Upper lobe of left lung (tissue), 6 donors: ENCODE measurements around the gene BAG5. TPM values are rescaled to one million over a fixed set of nuclear protein-coding genes. Genes with fewer than 3 reads are reported as not detected.

Experiments used
- ATAC-seq, 2 donors: fragments of 200-7000 bp; cut with Tn5 transposase; one replicate each; pipeline ENCODE4 v1.9.1; 2022; ENCODE audit warnings: mild to moderate bottlenecking in 2 of 2, moderate library complexity in 2 of 2; ENCODE audit not compliant: low FRiP score in 2 of 2
- DNase-seq, 2 donors: peaks; one replicate each; pipeline ENCODE4 v3.0.0-alpha.2; 2019 to 2020
- H3K27ac ChIP-seq, 4 donors: fragments of 200-600 bp; sonication (generic); one replicate each; pipeline ENCODE4 v1.5.1; 2016 to 2019
- H3K27me3 ChIP-seq, 4 donors: fragments of 200-600 bp; sonication (generic); one replicate each; pipeline ENCODE4 v1.5.1; 2017 to 2019
- H3K36me3 ChIP-seq, 4 donors: fragments of 200-600 bp; sonication (generic); one replicate each; pipeline ENCODE4 v1.5.1; 2016 to 2019
- H3K4me1 ChIP-seq, 4 donors: fragments of 200-600 bp; sonication (generic); one replicate each; pipeline ENCODE4 v1.5.1; 2018 to 2019
- H3K4me3 ChIP-seq, 4 donors: fragments of 200-600 bp; sonication (generic); one replicate each; pipeline ENCODE4 v1.5.1; 2017 to 2019; ENCODE audit warnings: mild to moderate bottlenecking in 2 of 4, moderate library complexity in 1 of 4
- H3K9me3 ChIP-seq, 4 donors: fragments of 200-600 bp; sonication (generic); one replicate each; pipeline ENCODE4 v1.5.1; 2018 to 2019
- EP300 ChIP-seq, 4 donors: sonication (generic); formaldehyde crosslinking; IDR thresholded peaks; one replicate each; pipeline ENCODE4 v1.5.1; 2017; ENCODE audit warnings: antibody characterized with exemption in 4 of 4, control low read depth in 2 of 4
- POLR2A ChIP-seq, 4 donors: fragments of 450-650 bp; IDR thresholded peaks; one replicate each; pipeline ENCODE4 v1.5.1; 2016 to 2017; ENCODE audit warnings: antibody characterized with exemption in 4 of 4, mild to moderate bottlenecking in 2 of 4
- POLR2AphosphoS5 ChIP-seq, 2 donors: sonication (generic); formaldehyde crosslinking; IDR thresholded peaks; one replicate each; pipeline ENCODE4 v1.5.1; 2017; ENCODE audit warnings: antibody characterized with exemption in 2 of 2
- WGBS, 2 donors: methylation state at CpG; one replicate each; pipeline ENCODE4 v1.1.5; 2017 to 2018; 5-methylcytosine and 5-hydroxymethylcytosine counted together
- total RNA-seq, 6 donors: library from RNA; depleted of rRNA in 4 of 6; stranded (reverse); fragments of >200 nt in 4 of 6; gene quantifications; one replicate each; pipeline versions ENCODE4 v1.1.0 to v1.2.1, GENCODE V29; 2016 to 2021
- TF ChIP-seq, protein P1 (sequence below), 6 experiments: fragments of 450-650 bp in 4 of 6; fragments of 200-600 bp in 2 of 6; sonication (generic) in 2 of 6; IDR thresholded peaks; one replicate each; pipeline ENCODE4 v1.5.1; 2016 to 2019; ENCODE audit warnings: antibody characterized with exemption in 6 of 6
- donor health status: DM: no; HTN: no; CAD: no; lungs with moderate emphysema.
- donor health status: DM: no; HTN: yes; CAD: no; lungs with severe emphysema.

The BAG5 gene
- total RNA-seq, 6 donors from 2014 or later: 12.6 to 36.9 (median 27.1) TPM

DNA sequence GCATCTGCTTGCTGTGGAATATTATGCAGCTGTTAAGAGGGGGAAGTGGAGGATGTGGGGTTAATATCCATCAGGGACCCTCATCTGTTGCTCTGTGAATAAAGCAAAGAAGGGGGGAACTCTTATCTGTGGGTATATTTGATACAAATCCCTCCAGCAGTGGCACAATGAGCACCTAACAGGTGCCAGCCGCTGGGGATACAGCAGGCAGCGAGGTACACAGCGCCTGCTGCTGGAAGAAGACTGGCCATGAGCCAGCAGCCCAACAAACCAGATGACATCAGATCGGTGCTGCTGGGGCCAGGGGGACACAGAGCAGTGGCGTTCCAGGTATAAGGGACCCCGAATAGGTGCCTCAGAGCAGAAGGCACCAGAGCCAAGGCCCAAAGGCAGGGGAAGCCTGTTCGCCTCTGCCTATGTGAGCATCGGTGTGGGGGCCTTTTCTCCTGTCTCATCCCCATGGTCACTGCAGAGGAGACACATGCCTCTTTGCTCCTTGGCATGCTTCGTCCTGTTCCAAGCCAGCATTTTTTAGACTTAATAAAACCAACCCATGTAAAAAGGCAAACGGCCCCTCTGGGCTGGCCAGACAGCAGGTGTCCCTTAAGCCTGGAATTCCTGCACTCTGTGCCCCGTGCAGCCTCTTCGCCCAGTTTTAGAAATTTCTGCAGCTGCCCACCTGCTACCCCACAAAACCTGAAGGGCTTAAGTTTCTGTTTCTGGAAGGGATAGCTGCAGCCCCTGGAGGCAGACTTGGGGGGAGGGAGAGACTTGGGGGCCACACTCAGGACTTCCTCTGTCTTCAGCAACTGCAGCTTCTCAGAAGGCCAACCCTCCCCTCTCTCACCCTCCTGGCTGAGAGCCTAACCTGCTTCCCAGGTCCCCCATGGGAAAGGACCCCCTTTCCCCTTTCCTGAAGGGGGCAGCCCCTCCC lies 38.2 kb downstream of the BAG5 start:
- Histone ChIP-seq H3K36me3 (no peaks in the 10 kb centered on the region), H3K4me1 (peaks cover 49 to 71% (median 54%) of the 10 kb centered on the region in 4 donors), H3K4me3 (no peak overlapping the region), H3K9me3 (no peaks in the 10 kb centered on the region), H3K27ac (peak overlapping the region in 1 of 4 donors; percentile 34), H3K27me3 (peaks cover 0 to 20% (median 11%) of the 10 kb centered on the region in 4 donors)
- WGBS, 2 donors: 74 to 82% methylated on average over 8 to 12 of the region's 12 CpGs
- DNase-seq: no peak
- TF ChIP-seq EP300 (IDR thresholded peaks at IDR 0.05) (no peak), POLR2AphosphoS5 (IDR thresholded peaks at IDR 0.05) (no peak), POLR2A (IDR thresholded peaks at IDR 0.05) (no peak)
- TF ChIP-seq, protein P1, sequence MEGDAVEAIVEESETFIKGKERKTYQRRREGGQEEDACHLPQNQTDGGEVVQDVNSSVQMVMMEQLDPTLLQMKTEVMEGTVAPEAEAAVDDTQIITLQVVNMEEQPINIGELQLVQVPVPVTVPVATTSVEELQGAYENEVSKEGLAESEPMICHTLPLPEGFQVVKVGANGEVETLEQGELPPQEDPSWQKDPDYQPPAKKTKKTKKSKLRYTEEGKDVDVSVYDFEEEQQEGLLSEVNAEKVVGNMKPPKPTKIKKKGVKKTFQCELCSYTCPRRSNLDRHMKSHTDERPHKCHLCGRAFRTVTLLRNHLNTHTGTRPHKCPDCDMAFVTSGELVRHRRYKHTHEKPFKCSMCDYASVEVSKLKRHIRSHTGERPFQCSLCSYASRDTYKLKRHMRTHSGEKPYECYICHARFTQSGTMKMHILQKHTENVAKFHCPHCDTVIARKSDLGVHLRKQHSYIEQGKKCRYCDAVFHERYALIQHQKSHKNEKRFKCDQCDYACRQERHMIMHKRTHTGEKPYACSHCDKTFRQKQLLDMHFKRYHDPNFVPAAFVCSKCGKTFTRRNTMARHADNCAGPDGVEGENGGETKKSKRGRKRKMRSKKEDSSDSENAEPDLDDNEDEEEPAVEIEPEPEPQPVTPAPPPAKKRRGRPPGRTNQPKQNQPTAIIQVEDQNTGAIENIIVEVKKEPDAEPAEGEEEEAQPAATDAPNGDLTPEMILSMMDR (IDR thresholded peaks at IDR 0.05): no peak
- no peak for ATAC-seq

DNA sequence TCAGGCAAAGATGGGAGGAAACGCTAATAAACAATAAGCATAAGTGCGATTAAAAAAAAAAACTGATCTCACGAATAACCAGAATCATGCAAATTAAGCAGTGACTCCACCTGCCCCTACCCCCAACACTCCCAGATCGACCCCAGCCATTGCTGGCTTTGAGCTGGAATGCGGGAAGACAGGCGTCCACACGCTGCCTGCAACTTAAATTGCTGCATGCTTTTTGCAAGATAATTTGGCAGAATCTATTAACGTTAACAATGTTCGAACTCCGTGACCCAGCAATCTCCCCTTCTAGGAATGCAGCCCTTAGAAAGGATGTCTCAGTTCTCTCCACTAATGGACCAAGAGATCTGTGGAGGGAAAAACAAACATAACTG lies 38.9 kb downstream of the BAG5 start:
- Histone ChIP-seq H3K4me1 (peaks cover 54 to 74% (median 60%) of the 10 kb centered on the region in 4 donors), H3K9me3 (no peaks in the 10 kb centered on the region), H3K36me3 (no peaks in the 10 kb centered on the region), H3K27ac (no peak overlapping the region), H3K27me3 (peaks cover 0 to 20% (median 11%) of the 10 kb centered on the region in 4 donors), H3K4me3 (no peak overlapping the region)
- ATAC-seq: no peak
- WGBS, 2 donors: 50 to 60% methylated on average over 10 of the region's 10 CpGs
- DNase-seq: no peak
- no peak for TF ChIP-seq POLR2A (IDR thresholded peaks at IDR 0.05)
- no peak for TF ChIP-seq EP300 (IDR thresholded peaks at IDR 0.05)
- TF ChIP-seq, protein P1 (IDR thresholded peaks at IDR 0.05): no peak
- TF ChIP-seq POLR2AphosphoS5 (IDR thresholded peaks at IDR 0.05): no peak

GRCh38 chr14:103522649-103523574 lies 39.5 kb downstream of the BAG5 start, which contains the start of gene CKB:
TSS of gene CKB (minus strand) at chr14:103522830. CDS start at chr14:103522493, 337 bp downstream.
- H3K9me3 ChIP-seq: no peaks in the 10 kb centered on the region
- peak within 1 kb of the TSS; percentile 36 to 61 (median 60) for H3K4me3 ChIP-seq
- DNase-seq (peak in 1 of 2 donors; percentile 93), ATAC-seq (peak in 1 of 2 donors; percentile 35)
- peaks cover 54 to 74% (median 60%) of the 10 kb centered on the region in 4 donors for H3K4me1 ChIP-seq
- H3K27me3 ChIP-seq: peaks cover 0 to 20% (median 11%) of the 10 kb centered on the region in 4 donors
- H3K36me3 ChIP-seq: no peaks in the 10 kb centered on the region
- H3K27ac ChIP-seq: peak within 1 kb of the TSS; percentile 62 to 83 (median 78)
- TF ChIP-seq POLR2AphosphoS5 (IDR thresholded peaks at IDR 0.05) (peak in 1 of 2 donors; percentile 69), POLR2A (IDR thresholded peaks at IDR 0.05) (peak in 3 of 4 donors; percentile 36 to 77 (median 64)), EP300 (IDR thresholded peaks at IDR 0.05) (no peak)
- 12 to 42% methylated on average over 4 to 59 of the region's 107 CpGs for WGBS, 2 donors

DNA sequence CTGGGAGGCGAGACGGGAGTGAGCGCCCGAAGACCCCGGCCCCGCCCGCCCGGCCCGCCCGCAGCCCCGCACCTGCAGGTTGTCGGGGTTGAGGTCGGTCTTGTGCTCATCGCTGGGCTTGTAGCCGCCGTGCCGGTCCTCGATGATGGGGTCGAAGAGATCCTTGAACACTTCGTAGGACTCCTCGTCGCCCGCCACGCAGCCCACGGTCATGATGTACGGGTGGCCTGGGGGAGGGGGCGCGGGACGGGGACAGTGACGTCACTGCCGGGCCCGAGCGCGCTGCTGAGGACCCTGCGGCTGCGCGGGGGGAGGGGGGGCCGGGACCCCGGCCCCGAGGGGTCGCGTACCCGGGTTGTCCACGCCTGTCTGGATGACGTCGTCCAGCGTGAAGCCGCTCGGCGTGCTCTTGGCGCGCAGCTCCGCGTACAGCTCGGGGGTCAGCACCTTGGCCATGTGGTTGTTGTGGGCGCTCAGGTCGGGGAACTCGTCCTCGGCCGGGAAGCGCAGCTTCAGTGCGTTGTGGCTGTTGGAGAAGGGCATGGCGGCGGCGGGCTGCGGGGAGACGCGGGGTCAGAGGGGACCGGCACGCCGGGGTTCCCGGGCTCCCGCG lies 40.4 kb downstream of the BAG5 start:
- DNase-seq (peak in 1 of 2 donors; percentile 89), ATAC-seq (peak in 1 of 2 donors; percentile 4)
- no peaks in the 10 kb centered on the region for H3K9me3 ChIP-seq
- H3K36me3 ChIP-seq: no peaks in the 10 kb centered on the region
- TF ChIP-seq POLR2A (IDR thresholded peaks at IDR 0.05) (no peak), EP300 (IDR thresholded peaks at IDR 0.05) (no peak), POLR2AphosphoS5 (IDR thresholded peaks at IDR 0.05) (no peak)
- TF ChIP-seq, protein P1 (IDR thresholded peaks at IDR 0.05): no peak
- H3K4me3 ChIP-seq: peak overlapping the region; percentile 36 to 61 (median 60)
- peak overlapping the region; percentile 62 to 83 (median 78) for H3K27ac ChIP-seq
- peaks cover 49 to 67% (median 55%) of the 10 kb centered on the region in 4 donors for H3K4me1 ChIP-seq
- peaks cover 0 to 20% (median 11%) of the 10 kb centered on the region in 4 donors for H3K27me3 ChIP-seq
- WGBS, 2 donors: 2% methylated on average over 20 of the region's 74 CpGs; no CpG with 5 or more reads in 1 of the 2 donors
